Endothelial cell of umbilical vein (primary cell): Measurements from ENCODE around the gene PPP1R26. TPM values are rescaled to one million over a fixed set of nuclear protein-coding genes. Genes with fewer than 3 reads are reported as not detected.

Experiments used
- BruUV-seq: library from RNA; stranded (reverse); fragments of 400-500 nt; replicated peaks from 2 replicates; lab custom pipeline; 2021; lab: Mats Ljungman, UMichigan
- CTCF ChIA-PET: fragments of 300-600, 350-600 bp; sonication (Branson Sonifier 250); formaldehyde crosslinking; loops from one replicate; lab custom pipeline; 2021; ENCODE audit warnings: antibody characterized with exemption, inconsistent platforms; lab: Charles Lee
- POLR2A ChIA-PET: fragments of 300-600, 350-600 bp; sonication (Branson Sonifier 250); formaldehyde crosslinking; loops from one replicate; lab custom pipeline; 2021; ENCODE audit warnings: antibody characterized with exemption, inconsistent platforms; lab: Charles Lee
- DNase-seq: peaks from one replicate; pipeline ENCODE4 v3.0.0-alpha.2; 2011; ENCODE audit warnings: low read depth, low spot score
- FAIRE-seq: peaks from 2 replicates; lab custom pipeline; 2011; peaks lifted over from hg19 to GRCh38; lab: Jason Lieb, UNC
- H2AFZ ChIP-seq: 2 replicates; pipeline ENCODE4 v1.6.0; 2012; ENCODE audit warnings: low read depth, low read length, control low read depth, inconsistent platforms
- H3K27ac ChIP-seq: 2 replicates; pipeline ENCODE4 v1.5.1; 2011; ENCODE audit warnings: low read depth, mild to moderate bottlenecking, control low read depth, low read length, moderate library complexity; ENCODE audit not compliant: insufficient read depth
- H3K27me3 ChIP-seq, 2 experiments: 2 replicates each; pipeline versions ENCODE4 v1.6.0 to v1.6.1; 2011; ENCODE audit warnings: low read length in 2 of 2, mixed read lengths in 1 of 2; ENCODE audit not compliant: control insufficient read depth in 2 of 2, insufficient read depth in 2 of 2
- H3K36me3 ChIP-seq, 2 experiments: 2 replicates in 1 of 2; 3 replicates in 1 of 2; pipeline ENCODE4 v1.5.1; 2011; ENCODE audit warnings: low read length in 2 of 2, mild to moderate bottlenecking in 1 of 2, moderate library complexity in 1 of 2; ENCODE audit not compliant: control insufficient read depth in 2 of 2, insufficient read depth in 2 of 2; ENCODE audit errors: extremely low read depth in 1 of 2
- H3K4me1 ChIP-seq: 3 replicates; pipeline ENCODE4 v1.5.1; 2011; ENCODE audit warnings: mild to moderate bottlenecking, low read length; ENCODE audit not compliant: control insufficient read depth, insufficient read depth; ENCODE audit errors: extremely low read depth
- H3K4me2 ChIP-seq: 2 replicates; pipeline ENCODE4 v1.6.1; 2011; ENCODE audit warnings: low read length, control low read depth, mixed read lengths; ENCODE audit not compliant: insufficient read depth
- H3K4me3 ChIP-seq, 3 experiments: fragments of 200-600 bp in 1 of 3; sonication (generic), shearing (Covaris generic) in 1 of 3; replicated peaks in 1 of 3; 2 replicates each; pipeline ENCODE4 v1.5.1; 2011 to 2016; ENCODE audit warnings: control low read depth in 3 of 3, low read length in 3 of 3, mild to moderate bottlenecking in 2 of 3, inconsistent platforms in 1 of 3, low read depth in 1 of 3, moderate library complexity in 1 of 3; ENCODE audit not compliant: insufficient read depth in 1 of 3
- H3K79me2 ChIP-seq: 2 replicates; pipeline ENCODE4 v1.6.0; 2012; ENCODE audit warnings: low read length, inconsistent platforms; ENCODE audit not compliant: control insufficient read depth, insufficient read depth
- H3K9ac ChIP-seq: replicated peaks from 2 replicates; pipeline ENCODE3; 2011; ENCODE audit warnings: low read length, control low read depth; ENCODE audit not compliant: insufficient read depth; ENCODE audit errors: extremely low read depth
- H3K9me1 ChIP-seq: replicated peaks from 3 replicates; pipeline ENCODE4 v1.6.0; 2011; ENCODE audit warnings: mild to moderate bottlenecking, low read length; ENCODE audit not compliant: control insufficient read depth, insufficient read depth; ENCODE audit errors: extremely low read depth
- H3K9me3 ChIP-seq: replicated peaks from 2 replicates; pipeline ENCODE4 v1.5.1; 2012; ENCODE audit warnings: low read length, inconsistent platforms; ENCODE audit not compliant: control insufficient read depth, insufficient read depth
- H4K20me1 ChIP-seq: replicated peaks from 2 replicates; pipeline ENCODE3; 2011; ENCODE audit warnings: mild to moderate bottlenecking, low read length; ENCODE audit not compliant: control insufficient read depth, insufficient read depth; ENCODE audit errors: extremely low read depth
- EZH2 ChIP-seq: IDR thresholded peaks from 2 replicates; pipeline ENCODE4 v1.6.1; 2012; ENCODE audit warnings: borderline replicate concordance, low read depth, mild to moderate bottlenecking, moderate library complexity, low read length, inconsistent platforms; ENCODE audit not compliant: severe bottlenecking
- FOS ChIP-seq: IDR thresholded peaks from 2 replicates; pipeline ENCODE4 v1.6.1; 2011; ENCODE audit warnings: mild to moderate bottlenecking, low read length, moderate library complexity, borderline replicate concordance; ENCODE audit not compliant: insufficient read depth
- GATA2 ChIP-seq: IDR thresholded peaks from 2 replicates; pipeline ENCODE4 v1.7.0; 2011; ENCODE audit warnings: low read depth, mild to moderate bottlenecking, moderate library complexity, mixed read lengths, low read length; ENCODE audit not compliant: insufficient read length, insufficient read depth
- JUN ChIP-seq: IDR thresholded peaks from 2 replicates; pipeline ENCODE4 v1.6.1; 2011; ENCODE audit warnings: borderline replicate concordance, low read depth; ENCODE audit not compliant: insufficient read length, insufficient read depth
- MYC ChIP-seq: IDR thresholded peaks from one replicate; pipeline ENCODE4 v1.6.1; 2011; ENCODE audit warnings: mild to moderate bottlenecking, low read depth, low read length
- POLR2A ChIP-seq: IDR thresholded peaks from 2 replicates; pipeline ENCODE4 v1.6.1; 2012; ENCODE audit warnings: low read depth, mild to moderate bottlenecking, control low read depth, low read length
- POLR2AphosphoS5 ChIP-seq: IDR thresholded peaks from 2 replicates; pipeline ENCODE4 v1.6.1; 2012; ENCODE audit warnings: low read depth, mild to moderate bottlenecking, control low read depth, low read length, moderate library complexity; ENCODE audit not compliant: insufficient read depth
- dilution Hi-C: fragments of 300-500 bp; cut with MboI; formaldehyde crosslinking; loops from one replicate; pipeline ENCODE4 v1.15.0; 2019; ENCODE audit warnings: low sequenced_read_pairs; ENCODE audit not compliant: extremely low pct_ligation_motif_present
- intact Hi-C: fragments of 100-400 bp; cut with micrococcal nuclease; formaldehyde crosslinking; loops from one replicate; pipeline ENCODE4 v1.10.0; 2022
- polyA plus RNA-seq, 4 experiments: library from polyadenylated mRNA; depleted of rRNA in 3 of 4; stranded (reverse) in 3 of 4; unstranded in 1 of 4; fragments of >200 nt; gene quantifications; 2 replicates each; pipeline versions ENCODE4 v1.2.1 to v1.2.3, GENCODE V29; 2011 to 2012; ENCODE audit warnings: missing spikeins in 1 of 4
- total RNA-seq: library from RNA; stranded (reverse); gene quantifications from 2 replicates; pipeline ENCODE4 v1.2.3, GENCODE V29; 2021
- TF ChIP-seq, protein P1 (sequence below), 2 donors: IDR thresholded peaks; 1 replicate in 1 of 2; 2 replicates in 1 of 2; pipeline ENCODE4 v1.5.1; 2011; ENCODE audit warnings: low read length in 2 of 2, mild to moderate bottlenecking in 2 of 2, moderate library complexity in 2 of 2, control low read depth in 1 of 2, inconsistent platforms in 1 of 2, low read depth in 1 of 2; ENCODE audit not compliant: insufficient read depth in 1 of 2; ENCODE audit errors: extremely low read depth in 1 of 2
- TF ChIP-seq, protein P2 (sequence below): IDR thresholded peaks from 2 replicates; pipeline ENCODE4 v1.6.1; 2011; ENCODE audit not compliant: insufficient read depth, insufficient read length

Gene PPP1R26
- total and polyA plus RNA-seq, 2 donors (not counting 3 experiments of a cell fraction or from before 2014, with no cell fraction given) = 5.9 to 16.9 TPM

DNA sequence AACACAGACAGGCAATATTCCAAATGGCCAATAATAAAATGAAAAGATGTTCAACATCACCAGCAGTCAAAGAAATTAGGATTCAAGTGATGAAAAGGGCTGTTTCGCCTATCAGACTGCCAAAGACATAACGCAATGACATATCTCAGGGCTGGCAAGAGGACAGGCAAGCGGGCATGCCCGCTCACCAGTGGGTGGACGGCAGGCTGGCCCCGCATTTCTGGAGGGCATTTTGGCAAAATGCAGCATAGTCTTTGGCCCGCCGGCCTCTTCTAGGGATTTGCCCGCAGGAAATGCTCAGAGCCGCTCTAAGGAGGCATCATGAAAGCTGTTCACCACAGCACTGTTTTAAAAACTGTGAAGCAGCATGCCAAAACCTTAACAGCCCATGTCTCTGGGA, 1.4 kb upstream of the PPP1R26 start:
- TF ChIP-seq GATA2 = no peak
- no peak for TF ChIP-seq MYC
- TF ChIP-seq FOS = no peak
- TF ChIP-seq, protein P1, sequence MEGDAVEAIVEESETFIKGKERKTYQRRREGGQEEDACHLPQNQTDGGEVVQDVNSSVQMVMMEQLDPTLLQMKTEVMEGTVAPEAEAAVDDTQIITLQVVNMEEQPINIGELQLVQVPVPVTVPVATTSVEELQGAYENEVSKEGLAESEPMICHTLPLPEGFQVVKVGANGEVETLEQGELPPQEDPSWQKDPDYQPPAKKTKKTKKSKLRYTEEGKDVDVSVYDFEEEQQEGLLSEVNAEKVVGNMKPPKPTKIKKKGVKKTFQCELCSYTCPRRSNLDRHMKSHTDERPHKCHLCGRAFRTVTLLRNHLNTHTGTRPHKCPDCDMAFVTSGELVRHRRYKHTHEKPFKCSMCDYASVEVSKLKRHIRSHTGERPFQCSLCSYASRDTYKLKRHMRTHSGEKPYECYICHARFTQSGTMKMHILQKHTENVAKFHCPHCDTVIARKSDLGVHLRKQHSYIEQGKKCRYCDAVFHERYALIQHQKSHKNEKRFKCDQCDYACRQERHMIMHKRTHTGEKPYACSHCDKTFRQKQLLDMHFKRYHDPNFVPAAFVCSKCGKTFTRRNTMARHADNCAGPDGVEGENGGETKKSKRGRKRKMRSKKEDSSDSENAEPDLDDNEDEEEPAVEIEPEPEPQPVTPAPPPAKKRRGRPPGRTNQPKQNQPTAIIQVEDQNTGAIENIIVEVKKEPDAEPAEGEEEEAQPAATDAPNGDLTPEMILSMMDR (IDR thresholded peaks at IDR 0.05; ENCODE audit: extremely low read depth in 1 of 2, insufficient read depth in 1 of 2, low read depth in 1 of 2, low read length in 2 of 2) = no peak
- TF ChIP-seq EZH2 = no peak
- no peak for TF ChIP-seq POLR2AphosphoS5
- TF ChIP-seq JUN = no peak
- TF ChIP-seq POLR2A = no peak
- TF ChIP-seq, protein P2, sequence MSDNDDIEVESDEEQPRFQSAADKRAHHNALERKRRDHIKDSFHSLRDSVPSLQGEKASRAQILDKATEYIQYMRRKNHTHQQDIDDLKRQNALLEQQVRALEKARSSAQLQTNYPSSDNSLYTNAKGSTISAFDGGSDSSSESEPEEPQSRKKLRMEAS = no peak
- no peaks in the 10 kb centered on the region for H3K79me2 ChIP-seq
- ChIA-PET CTCF (no interaction called here), POLR2A (no interaction called here)
- no peaks in the 10 kb centered on the region for H3K9me1 ChIP-seq
- H3K4me2 ChIP-seq = no peak overlapping the region
- peaks cover 7% of the 10 kb centered on the region for H3K4me1 ChIP-seq
- FAIRE-seq = no peak
- no peaks in the 10 kb centered on the region for H4K20me1 ChIP-seq
- BruUV-seq = no TSS peak
- dilution Hi-C loops (no loop called here), intact Hi-C loops (no loop called here)
- H3K27ac ChIP-seq = no peak overlapping the region
- H3K4me3 ChIP-seq = no peak overlapping the region
- no peaks in the 10 kb centered on the region for H3K9me3 ChIP-seq
- DNase-seq = no peak
- no peaks in the 10 kb centered on the region for H3K27me3 ChIP-seq
- H3K9ac ChIP-seq = no peak overlapping the region
- no peak overlapping the region for H2AFZ ChIP-seq
- no peaks in the 10 kb centered on the region for H3K36me3 ChIP-seq
